Right lobe of liver (tissue), 6 donors: ENCODE results near the gene REEP5. TPM values are rescaled to one million over a fixed set of nuclear protein-coding genes. Genes with fewer than 3 reads are reported as not detected.

Source experiments
- ATAC-seq, 4 donors: fragments of 200-7000 bp; cut with Tn5 transposase; one replicate each; pipeline ENCODE4 v1.9.1; 2020; ENCODE audit warnings: mild to moderate bottlenecking in 4 of 4, moderate library complexity in 4 of 4
- DNase-seq, 3 donors: peaks; one replicate each; pipeline ENCODE4 v3.0.0-alpha.2; 2020
- H3K27ac ChIP-seq, 3 donors: fragments of 200-600 bp; one replicate each; pipeline ENCODE4 v1.8.0; 2022
- H3K27me3 ChIP-seq, 2 donors: fragments of 200-600 bp; one replicate each; pipeline ENCODE4 v1.8.0; 2022
- H3K36me3 ChIP-seq, 4 donors: fragments of 200-600 bp; sonication (generic) in 1 of 4; one replicate each; pipeline versions ENCODE4 v1.5.1 to v1.8.0; 2017 to 2022; ENCODE audit warnings: control low read depth in 1 of 4
- H3K4me1 ChIP-seq, 4 donors: fragments of 200-600 bp; sonication (generic) in 1 of 4; one replicate each; pipeline versions ENCODE4 v1.5.1 to v1.8.0; 2017 to 2022; ENCODE audit warnings: control low read depth in 1 of 4
- H3K4me3 ChIP-seq, 3 donors: fragments of 200-600 bp; one replicate each; pipeline ENCODE4 v1.8.0; 2022
- H3K9me3 ChIP-seq, 4 donors: fragments of 200-600 bp; sonication (generic) in 1 of 4; one replicate each; pipeline versions ENCODE4 v1.5.1 to v1.8.0; 2017 to 2022; ENCODE audit warnings: control low read depth in 1 of 4
- POLR2A ChIP-seq: fragments of 450-650 bp; IDR thresholded peaks from one replicate; pipeline ENCODE4 v1.6.1; 2017; ENCODE audit warnings: antibody characterized with exemption, mild to moderate bottlenecking
- WGBS: methylation state at CpG from one replicate; pipeline ENCODE4 v1.1.6; 2018; ENCODE audit warnings: low coverage, low lambda C conversion rate; ENCODE audit not compliant: insufficient coverage; ENCODE audit errors: missing lambda C conversion rate; 5-methylcytosine and 5-hydroxymethylcytosine counted together
- intact Hi-C, 2 donors: fragments of 100-400 bp; cut with DNase I; formaldehyde crosslinking; loops; one replicate each; pipeline versions ENCODE4 v1.11.2 to v1.14.1; 2022
- total RNA-seq, 6 experiments: library from RNA; depleted of rRNA in 2 of 6; stranded (reverse); fragments of >200 nt in 2 of 6; fragmentation: NEBNext Ultra II Directional in 3 of 6; extraction: Animal tissue kit (Norgen Biotek cat#: 25700) in 3 of 6; gene quantifications; one replicate each; pipeline versions ENCODE4 v1.1.0 to v1.2.4, GENCODE V29; 2016 to 2023
- TF ChIP-seq, protein P1 (sequence below), 4 donors: fragments of 200-600 bp in 3 of 4; fragments of 450-650 bp in 1 of 4; IDR thresholded peaks; one replicate each; pipeline versions ENCODE4 v1.5.1 to v1.8.0; 2016 to 2022; ENCODE audit warnings: antibody characterized with exemption in 4 of 4, mild to moderate bottlenecking in 2 of 4
- donor health status: DM: no; HTN: yes; CAD: no.
- donor health status: DM: no; HTN: no; CAD: no.
- donor health status: DM: no; HTN: no; CAD: no.
- donor health status: DM: no; HTN: yes; CAD: no.
- donor health status: DM: no; HTN: yes; CAD: no.

Gene REEP5
- total RNA-seq, 6 experiments from 2014 or later = 52.2 to 75.6 (median 64.0) TPM

DNA sequence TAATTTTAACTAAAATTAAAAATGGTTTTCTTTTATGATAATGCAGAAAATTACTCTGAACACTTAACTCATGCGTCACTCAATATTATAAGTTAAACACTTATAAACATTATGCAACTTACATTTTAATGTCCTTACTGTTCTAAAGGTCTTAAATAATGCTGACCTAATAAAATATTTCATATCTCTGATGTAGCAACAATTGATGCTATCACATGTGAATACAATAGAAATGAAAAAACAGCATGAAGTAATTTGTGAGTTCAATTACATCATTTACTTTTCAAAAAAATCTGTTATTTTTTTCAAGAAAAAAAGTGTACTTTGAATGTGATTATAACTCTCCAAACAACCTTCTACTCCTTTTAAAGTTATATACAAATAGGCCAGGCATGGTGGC is 26.4 kb upstream of the REEP5 start:
- Histone ChIP-seq H3K9me3 (no peaks in the 10 kb centered on the region), H3K4me3 (no peak overlapping the region), H3K27me3 (no peaks in the 10 kb centered on the region), H3K36me3 (no peaks in the 10 kb centered on the region), H3K4me1 (no peaks in the 10 kb centered on the region), H3K27ac (no peak overlapping the region)
- DNase-seq (no peak), ATAC-seq (no peak)
- 93% methylated on average over 1 of the region's 1 CpG for WGBS
- TF ChIP-seq POLR2A = no peak
- TF ChIP-seq, protein P1, sequence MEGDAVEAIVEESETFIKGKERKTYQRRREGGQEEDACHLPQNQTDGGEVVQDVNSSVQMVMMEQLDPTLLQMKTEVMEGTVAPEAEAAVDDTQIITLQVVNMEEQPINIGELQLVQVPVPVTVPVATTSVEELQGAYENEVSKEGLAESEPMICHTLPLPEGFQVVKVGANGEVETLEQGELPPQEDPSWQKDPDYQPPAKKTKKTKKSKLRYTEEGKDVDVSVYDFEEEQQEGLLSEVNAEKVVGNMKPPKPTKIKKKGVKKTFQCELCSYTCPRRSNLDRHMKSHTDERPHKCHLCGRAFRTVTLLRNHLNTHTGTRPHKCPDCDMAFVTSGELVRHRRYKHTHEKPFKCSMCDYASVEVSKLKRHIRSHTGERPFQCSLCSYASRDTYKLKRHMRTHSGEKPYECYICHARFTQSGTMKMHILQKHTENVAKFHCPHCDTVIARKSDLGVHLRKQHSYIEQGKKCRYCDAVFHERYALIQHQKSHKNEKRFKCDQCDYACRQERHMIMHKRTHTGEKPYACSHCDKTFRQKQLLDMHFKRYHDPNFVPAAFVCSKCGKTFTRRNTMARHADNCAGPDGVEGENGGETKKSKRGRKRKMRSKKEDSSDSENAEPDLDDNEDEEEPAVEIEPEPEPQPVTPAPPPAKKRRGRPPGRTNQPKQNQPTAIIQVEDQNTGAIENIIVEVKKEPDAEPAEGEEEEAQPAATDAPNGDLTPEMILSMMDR (IDR thresholded peaks at IDR 0.05) = no peak
- intact Hi-C loops = no loop called here

DNA sequence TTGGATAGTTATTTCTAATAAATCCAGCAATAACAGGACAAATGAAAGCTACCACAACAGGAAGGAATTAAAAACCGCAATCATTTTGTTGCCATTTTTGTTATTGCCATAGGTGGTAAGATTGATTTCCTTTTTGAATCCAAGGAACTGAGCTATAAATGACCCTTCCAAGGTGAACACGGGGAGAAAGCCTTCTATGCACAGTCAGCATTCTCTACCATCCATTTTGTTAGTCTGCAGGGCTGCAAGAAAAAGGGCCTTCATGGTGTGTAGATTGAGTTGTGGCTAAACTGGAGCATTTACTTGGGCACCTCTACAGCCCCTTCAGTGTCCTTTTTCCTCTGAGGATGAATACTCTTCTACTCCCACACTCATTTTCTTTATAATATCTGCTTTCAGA is 18.6 kb upstream of the REEP5 start:
- no peaks in the 10 kb centered on the region for H3K36me3 ChIP-seq
- no peaks in the 10 kb centered on the region for H3K4me1 ChIP-seq
- DNase-seq (no peak), ATAC-seq (no peak)
- H3K27me3 ChIP-seq = no peaks in the 10 kb centered on the region
- H3K9me3 ChIP-seq = no peaks in the 10 kb centered on the region
- no peak overlapping the region for H3K27ac ChIP-seq
- TF ChIP-seq, protein P1 (IDR thresholded peaks at IDR 0.05) = no peak
- TF ChIP-seq POLR2A = no peak
- intact Hi-C loops = no loop called here
- 66% methylated on average over 2 of the region's 2 CpGs for WGBS
- H3K4me3 ChIP-seq = no peak overlapping the region

DNA sequence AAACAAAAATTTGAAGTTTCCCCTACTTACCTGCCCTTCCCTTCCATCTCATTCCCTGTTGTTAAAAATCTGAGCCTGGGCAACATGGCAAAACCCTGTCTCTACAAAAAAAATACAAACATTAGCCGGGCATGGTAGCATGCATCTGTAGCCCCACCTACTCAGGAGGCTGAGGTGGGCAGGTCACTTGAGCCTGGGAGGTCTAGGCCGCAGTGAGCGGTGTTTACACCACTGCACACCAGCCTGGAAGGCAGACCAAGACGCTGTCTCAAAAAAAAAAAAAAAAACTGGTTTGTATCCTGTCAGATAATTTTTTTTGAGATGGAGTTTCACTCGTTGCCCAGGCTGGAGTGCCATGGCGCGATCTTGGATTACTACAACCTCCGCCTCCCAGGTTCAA is 16.3 kb upstream of the REEP5 start:
- no peak for DNase-seq
- Histone ChIP-seq H3K4me1 (no peaks in the 10 kb centered on the region), H3K27ac (no peak overlapping the region), H3K36me3 (no peaks in the 10 kb centered on the region), H3K4me3 (no peak overlapping the region), H3K27me3 (no peaks in the 10 kb centered on the region), H3K9me3 (no peaks in the 10 kb centered on the region)
- intact Hi-C loops = no loop called here
- TF ChIP-seq, protein P1 (IDR thresholded peaks at IDR 0.05) = no peak
- 75% methylated on average over 5 of the region's 8 CpGs for WGBS
- ATAC-seq = no peak

DNA sequence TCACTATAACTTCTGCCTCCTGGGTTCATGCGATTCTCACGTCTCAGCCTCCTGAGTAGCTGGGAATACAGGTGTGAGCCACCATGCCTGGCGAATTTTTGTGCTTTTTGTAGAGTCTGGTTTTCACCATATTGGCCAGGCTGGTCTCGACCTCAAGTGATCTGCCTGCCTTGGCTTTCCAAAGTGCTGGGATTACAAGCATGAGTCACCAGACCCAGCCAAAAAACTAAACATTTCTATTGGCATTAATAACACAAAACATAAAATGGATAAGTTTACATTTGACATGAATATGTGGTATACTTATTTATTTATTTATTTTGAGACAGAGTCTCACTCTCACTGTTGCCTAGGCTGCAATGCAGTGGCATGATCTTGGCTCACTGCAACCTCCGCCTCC is 13.6 kb upstream of the REEP5 start:
- ATAC-seq = no peak
- intact Hi-C loops = no loop called here
- 87% methylated on average over 5 of the region's 5 CpGs for WGBS
- no peaks in the 10 kb centered on the region for H3K27me3 ChIP-seq
- no peaks in the 10 kb centered on the region for H3K9me3 ChIP-seq
- no peaks in the 10 kb centered on the region for H3K36me3 ChIP-seq
- no peak overlapping the region for H3K4me3 ChIP-seq
- TF ChIP-seq, protein P1 (IDR thresholded peaks at IDR 0.05) = no peak
- TF ChIP-seq POLR2A = no peak
- DNase-seq = no peak
- no peak overlapping the region for H3K27ac ChIP-seq
- H3K4me1 ChIP-seq = no peaks in the 10 kb centered on the region

DNA sequence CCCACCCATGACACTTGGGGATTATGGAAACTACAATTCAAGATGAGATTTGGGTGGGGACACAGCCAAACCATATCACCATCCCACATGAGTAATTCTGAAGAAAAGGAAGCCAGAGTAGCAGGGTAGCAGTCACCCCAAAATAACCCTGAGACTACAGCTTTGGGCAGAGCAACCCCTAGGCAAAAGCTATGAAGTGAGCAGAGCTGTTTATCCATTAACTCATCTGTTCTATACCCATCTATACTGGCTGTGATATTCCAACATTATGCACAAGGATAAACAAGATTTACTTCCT is 12.3 kb upstream of the REEP5 start:
- Histone ChIP-seq H3K4me1 (no peaks in the 10 kb centered on the region), H3K4me3 (no peak overlapping the region), H3K27me3 (no peaks in the 10 kb centered on the region), H3K36me3 (no peaks in the 10 kb centered on the region), H3K9me3 (no peaks in the 10 kb centered on the region), H3K27ac (no peak overlapping the region)
- TF ChIP-seq, protein P1 (IDR thresholded peaks at IDR 0.05) = no peak
- TF ChIP-seq POLR2A = no peak
- ATAC-seq = no peak
- intact Hi-C loops = no loop called here
- no peak for DNase-seq
